ENCODE results near the gene SLX9. TPM values are rescaled to one million over a fixed set of nuclear protein-coding genes. Genes with fewer than 3 reads are reported as not detected.
A peak's percentile ranks its signal among the peaks of the same experiment; 100 is the strongest.

The SLX9 gene
- total RNA-seq, 1 experiment from 2014 or later, result 74.3 TPM

GRCh38 chr21:44969931-44970755 is 30.3 kb downstream of the SLX9 start:
- Histone ChIP-seq H3K4me2 (ENCODE audit: insufficient read depth, insufficient read length, low read length) (no peak overlapping the region), H2BK5ac (ENCODE audit: insufficient read length, low read length) (no peak overlapping the region), H3K56ac (ENCODE audit: insufficient read length, low read depth, low read length) (no peak overlapping the region), H3K27ac (ENCODE audit: insufficient read length, low read depth, low read length) (no peak overlapping the region), H2BK120ac (ENCODE audit: low read depth, low read length, poor library complexity, severe bottlenecking) (no peak overlapping the region), H3K23me2 (ENCODE audit: insufficient read length, low read depth, low read length, poor library complexity, severe bottlenecking) (no peaks in the 10 kb centered on the region), H3T11ph (ENCODE audit: low read length) (no peak overlapping the region), H3K27me3 (ENCODE audit: insufficient read depth, low read length) (no peaks in the 10 kb centered on the region), H3K79me2 (ENCODE audit: insufficient read depth, low read length) (no peaks in the 10 kb centered on the region), H2BK12ac (ENCODE audit: insufficient read length, low read depth, low read length) (no peak overlapping the region), H2AK5ac (ENCODE audit: insufficient read length, low read length) (no peak overlapping the region), H3K79me1 (ENCODE audit: insufficient read depth, low read depth, low read length, poor library complexity, severe bottlenecking) (peaks cover 3% of the 10 kb centered on the region), H2AFZ (ENCODE audit: low read length) (no peak overlapping the region), H4K91ac (ENCODE audit: insufficient read length, low read depth, low read length) (no peak overlapping the region), H3K9ac (ENCODE audit: extremely low read depth, insufficient read length, low read length) (no peak overlapping the region), H3K14ac (ENCODE audit: insufficient read depth, low read length) (no peak overlapping the region), H3K9me3 (ENCODE audit: control insufficient read depth, low read depth, low read length) (no peaks in the 10 kb centered on the region), H3K18ac (ENCODE audit: insufficient read length, low read depth, low read length) (no peak overlapping the region), H3K4me1 (ENCODE audit: insufficient read depth, low read length) (no peaks in the 10 kb centered on the region), H2BK20ac (ENCODE audit: low read depth, low read length, poor library complexity, severe bottlenecking) (no peak overlapping the region), H3K23ac (ENCODE audit: insufficient read length, low read depth, low read length) (no peak overlapping the region), H3K4ac (ENCODE audit: low read depth, low read length) (no peak overlapping the region), H4K8ac (replicated peaks; ENCODE audit: insufficient read length, low read depth, low read length) (no peak overlapping the region), H4K20me1 (ENCODE audit: control insufficient read depth, insufficient read depth, insufficient read length) (peaks cover 2% of the 10 kb centered on the region), H4K5ac (ENCODE audit: insufficient read length, low read depth, low read length) (no peak overlapping the region), H2BK15ac (ENCODE audit: low read depth, low read length) (no peak overlapping the region)
- Mint-ChIP-seq H3K36me3 (ENCODE audit: insufficient read depth in 1 of 3, low read depth in 3 of 3) (peaks cover 15 to 45% (median 44%) of the 10 kb centered on the region in 3 experiments), H3K9me3 (no peaks in the 10 kb centered on the region), H3K27ac (peak overlapping the region in 2 of 3 experiments; percentile 56 to 84; a peak in 5 of 7 replicates), H3K4me3 (no peak overlapping the region), H3K27me3 (ENCODE audit: low read depth) (no peaks in the 10 kb centered on the region), H3K4me1 (peaks cover 17 to 29% of the 10 kb centered on the region in 2 experiments)
- no peak for DNase-seq
- TF ChIP-seq CTCF (conservative IDR thresholded peaks at IDR 0.05), result no peak
- WGBS (ENCODE audit: extremely low coverage, insufficient read length, low lambda C conversion rate), result no CpG with 5 or more reads among the region's 24 CpGs
